GM21390 (cell line): ENCODE results near the gene LAMA3.
"Not testable (repeated sequence)": the region's sequence is repeated elsewhere in the genome, so short reads cannot be mapped to it uniquely, and the experiment has no call there.

Source experiments
- ATAC-seq: cut with Tn5 transposase; IDR thresholded peaks from one replicate; pipeline ENCODE4 v1.9.1; 2021; ENCODE audit not compliant: unreplicated experiment

LAMA3 gene

GRCh38 chr18:23725827-23726661 is 36.8 kb downstream of the LAMA3 start:
- ATAC-seq: no peak

- no peak for ATAC-seq
Measured at GRCh38 chr18:23727707-23728493, 38.6 kb downstream of the LAMA3 start.

GRCh38 chr18:23730857-23731256 is 41.6 kb downstream of the LAMA3 start:
- ATAC-seq: no peak

GRCh38 chr18:23731861-23732260 is 42.6 kb downstream of the LAMA3 start:
- ATAC-seq: no peak

- ATAC-seq: no peak
Measured at GRCh38 chr18:23732439-23732838, 43.2 kb downstream of the LAMA3 start.

- ATAC-seq: not testable (repeated sequence)
Measured at GRCh38 chr18:23733265-23733664, 44.0 kb downstream of the LAMA3 start.

- no peak for ATAC-seq
Measured at GRCh38 chr18:23733895-23734294, 44.6 kb downstream of the LAMA3 start.

GRCh38 chr18:23735021-23735464 is 45.8 kb downstream of the LAMA3 start:
- no peak for ATAC-seq

- no peak for ATAC-seq
Measured at GRCh38 chr18:23737578-23737977, 48.3 kb downstream of the LAMA3 start.

GRCh38 chr18:23738151-23738550 is 48.9 kb downstream of the LAMA3 start:
- ATAC-seq: no peak

GRCh38 chr18:23738575-23738974 is 49.3 kb downstream of the LAMA3 start:
- ATAC-seq: no peak

GRCh38 chr18:23740105-23740830 is 51.0 kb downstream of the LAMA3 start:
- no peak for ATAC-seq

GRCh38 chr18:23741967-23742366 is 52.7 kb downstream of the LAMA3 start:
- not testable (repeated sequence) for ATAC-seq

- ATAC-seq: no peak
Measured at GRCh38 chr18:23743733-23744333, 54.6 kb downstream of the LAMA3 start.

- no peak for ATAC-seq
Measured at GRCh38 chr18:23745366-23745765, 56.1 kb downstream of the LAMA3 start.

- no peak for ATAC-seq
Measured at GRCh38 chr18:23746851-23747250, 57.6 kb downstream of the LAMA3 start.

GRCh38 chr18:23752363-23752762 is 63.1 kb downstream of the LAMA3 start:
- ATAC-seq: no peak

GRCh38 chr18:23752796-23753195 is 63.5 kb downstream of the LAMA3 start:
- ATAC-seq: no peak

GRCh38 chr18:23756590-23757436 is 67.6 kb downstream of the LAMA3 start:
- no peak for ATAC-seq

- ATAC-seq: no peak
Measured at GRCh38 chr18:23757437-23757733, 68.1 kb downstream of the LAMA3 start.
